ACHN (cell line): ENCODE measurements around the gene ZNF292.

Experiments
- DNase-seq: peaks from one replicate; pipeline ENCODE4 v3.0.0-alpha.2; 2015
- in situ Hi-C: cut with HindIII; loops from 2 replicates; pipeline ENCODE4 v1.10.0; 2017; ENCODE audit warnings: low sequenced_read_pairs, low pct_ligation_motif_present, low pct_unique_long_range_greater_than_20kb

ZNF292 gene

DNA sequence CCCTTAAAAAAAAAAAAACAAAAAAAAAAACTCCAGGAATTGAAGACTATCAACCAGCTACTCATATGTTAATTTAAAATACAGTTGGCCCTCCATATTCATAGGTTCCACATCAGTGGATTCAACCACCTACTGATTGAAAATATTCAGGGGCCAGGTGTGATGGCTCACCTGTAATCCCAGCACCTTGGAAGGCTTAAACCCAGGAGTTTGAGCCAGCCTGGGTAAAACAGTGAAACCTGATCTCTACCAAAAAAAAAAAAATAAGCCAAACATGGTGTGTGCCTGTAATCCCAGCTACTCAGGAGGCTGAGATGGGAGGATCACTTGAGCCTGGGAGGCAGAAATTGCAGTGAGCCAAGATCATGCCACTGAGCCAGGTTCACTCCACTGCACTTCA is 94.7 kb downstream of the ZNF292 start:
- in situ Hi-C loops: no loop called here
- DNase-seq: no peak

DNA sequence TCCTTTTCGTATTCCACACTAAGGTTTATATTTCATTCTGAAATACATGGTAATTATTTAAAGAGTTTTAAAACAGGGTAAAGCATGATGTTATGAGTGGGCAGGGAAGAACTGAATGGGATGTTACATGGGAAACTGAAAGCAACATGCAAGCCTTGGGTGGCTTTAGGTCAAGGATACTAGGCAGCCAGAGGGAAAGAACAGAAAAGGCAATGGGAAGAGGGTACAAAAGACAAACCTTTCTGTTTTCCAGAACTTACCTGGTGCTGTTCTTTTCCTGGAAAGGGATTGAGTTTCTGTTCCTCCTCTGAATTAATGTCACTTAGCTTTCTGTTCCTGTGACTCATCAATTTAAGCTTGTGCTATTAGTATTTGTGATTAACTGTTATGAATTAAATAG is 95.9 kb downstream of the ZNF292 start:
- in situ Hi-C loops: no loop called here
- DNase-seq: no peak

DNA sequence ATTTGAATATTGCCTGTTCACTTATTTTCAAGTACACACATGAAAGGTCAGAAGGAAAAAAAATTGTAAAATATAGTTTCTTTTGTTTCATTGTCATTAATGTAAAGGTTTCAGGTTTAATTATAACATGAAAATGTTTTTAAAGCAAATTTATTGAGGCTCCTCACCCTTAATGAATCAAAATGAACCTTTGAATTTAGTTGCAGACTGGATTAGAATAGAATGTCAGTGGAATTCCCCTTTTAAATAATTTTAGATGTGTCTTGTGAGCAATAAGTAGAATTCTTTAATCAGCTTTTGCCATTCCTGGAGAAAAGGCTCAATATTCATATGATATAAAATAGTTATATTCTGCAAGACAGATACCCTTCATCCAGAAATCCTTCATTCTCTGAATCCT is 96.4 kb downstream of the ZNF292 start:
- in situ Hi-C loops: no loop called here
- no peak for DNase-seq

DNA sequence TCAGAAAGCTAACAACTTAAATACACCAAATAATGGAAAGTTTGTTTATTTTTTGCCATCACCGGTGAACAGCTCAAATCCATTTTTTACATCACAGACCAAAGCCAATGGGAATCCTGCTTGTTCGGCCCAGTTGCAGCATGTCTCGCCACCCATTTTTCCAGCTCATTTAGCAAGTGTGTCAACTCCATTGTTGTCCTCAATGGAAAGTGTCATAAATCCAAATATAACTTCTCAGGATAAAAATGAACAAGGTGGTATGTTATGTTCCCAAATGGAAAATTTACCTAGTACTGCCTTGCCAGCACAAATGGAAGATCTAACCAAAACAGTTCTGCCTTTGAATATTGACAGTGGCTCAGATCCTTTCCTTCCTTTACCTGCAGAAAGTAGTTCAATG is 101.7 kb downstream of the ZNF292 start:
- in situ Hi-C loops: no loop called here
- no peak for DNase-seq

DNA sequence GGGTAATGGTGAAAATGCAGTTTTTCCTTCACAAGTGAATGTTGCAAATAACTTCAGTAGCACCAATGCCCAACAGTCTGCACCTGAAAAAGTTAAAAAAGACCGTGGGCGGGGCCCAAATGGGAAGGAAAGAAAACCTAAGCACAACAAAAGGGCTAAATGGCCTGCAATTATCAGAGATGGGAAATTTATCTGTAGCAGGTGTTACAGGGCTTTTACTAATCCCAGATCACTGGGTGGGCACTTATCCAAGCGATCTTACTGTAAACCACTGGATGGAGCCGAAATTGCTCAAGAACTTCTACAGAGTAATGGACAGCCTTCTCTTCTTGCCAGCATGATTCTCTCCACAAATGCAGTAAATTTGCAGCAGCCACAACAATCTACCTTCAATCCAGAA is 102.2 kb downstream of the ZNF292 start:
- no peak for DNase-seq
- in situ Hi-C loops: no loop called here

DNA sequence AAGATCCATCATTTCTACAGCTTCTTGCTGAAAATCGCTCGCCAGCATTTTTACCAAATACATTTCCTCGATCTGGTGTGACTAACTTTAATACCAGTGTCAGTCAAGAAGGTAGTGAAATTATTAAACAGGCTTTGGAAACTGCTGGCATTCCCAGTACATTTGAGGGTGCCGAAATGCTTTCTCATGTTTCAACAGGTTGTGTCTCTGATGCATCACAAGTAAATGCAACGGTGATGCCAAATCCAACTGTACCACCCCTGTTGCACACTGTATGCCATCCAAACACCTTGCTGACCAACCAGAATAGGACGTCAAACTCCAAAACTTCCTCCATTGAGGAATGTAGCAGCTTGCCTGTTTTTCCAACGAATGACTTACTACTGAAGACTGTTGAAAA is 102.6 kb downstream of the ZNF292 start:
- no peak for DNase-seq
- in situ Hi-C loops: no loop called here

DNA sequence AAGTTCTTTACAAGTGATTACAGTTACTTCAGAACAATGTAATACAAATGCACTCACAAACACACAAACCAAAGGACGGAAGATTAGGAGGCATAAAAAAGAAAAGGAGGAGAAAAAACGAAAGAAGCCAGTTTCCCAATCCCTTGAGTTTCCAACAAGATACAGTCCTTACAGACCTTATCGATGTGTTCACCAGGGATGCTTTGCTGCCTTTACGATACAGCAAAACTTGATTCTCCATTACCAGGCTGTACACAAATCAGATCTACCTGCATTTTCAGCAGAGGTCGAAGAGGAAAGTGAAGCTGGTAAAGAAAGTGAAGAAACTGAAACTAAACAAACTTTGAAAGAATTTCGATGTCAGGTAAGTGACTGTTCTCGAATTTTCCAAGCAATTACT is 104.4 kb downstream of the ZNF292 start:
- no peak for DNase-seq
- in situ Hi-C loops: no loop called here

DNA sequence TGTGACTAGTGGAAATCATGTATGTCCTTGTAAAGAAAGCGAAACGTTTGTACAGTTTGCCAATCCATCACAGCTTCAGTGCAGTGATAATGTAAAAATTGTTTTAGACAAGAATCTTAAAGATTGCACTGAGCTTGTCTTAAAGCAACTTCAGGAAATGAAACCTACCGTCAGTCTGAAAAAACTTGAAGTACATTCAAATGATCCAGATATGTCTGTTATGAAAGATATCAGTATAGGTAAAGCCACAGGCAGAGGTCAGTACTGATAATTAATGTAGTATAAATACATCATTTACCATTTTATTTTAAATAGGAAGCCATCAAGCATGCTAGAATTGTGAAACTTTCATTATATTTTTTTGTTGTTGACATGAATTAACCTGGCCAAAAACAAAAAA is 106.2 kb downstream of the ZNF292 start:
- DNase-seq: no peak
- in situ Hi-C loops: no loop called here

DNA sequence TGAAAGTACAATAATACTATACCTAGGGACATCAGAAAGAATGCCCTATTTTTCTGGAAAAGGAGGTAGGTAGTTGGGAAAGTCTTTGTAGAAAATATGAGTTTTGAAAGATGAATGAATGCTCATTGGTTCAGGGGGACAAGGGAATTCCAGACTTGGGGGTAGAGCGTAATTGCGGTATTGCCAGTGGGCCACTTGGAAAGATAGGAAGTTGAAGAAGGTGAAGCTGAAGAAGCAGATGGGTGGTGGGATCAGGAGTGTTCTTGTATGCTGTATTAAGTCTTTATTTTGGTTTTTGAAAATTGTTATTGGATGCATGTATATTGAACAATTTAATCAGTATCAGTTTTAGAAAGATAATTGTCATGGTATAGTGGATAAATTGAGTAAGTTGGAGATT is 109.1 kb downstream of the ZNF292 start:
- in situ Hi-C loops: no loop called here
- DNase-seq: no peak

DNA sequence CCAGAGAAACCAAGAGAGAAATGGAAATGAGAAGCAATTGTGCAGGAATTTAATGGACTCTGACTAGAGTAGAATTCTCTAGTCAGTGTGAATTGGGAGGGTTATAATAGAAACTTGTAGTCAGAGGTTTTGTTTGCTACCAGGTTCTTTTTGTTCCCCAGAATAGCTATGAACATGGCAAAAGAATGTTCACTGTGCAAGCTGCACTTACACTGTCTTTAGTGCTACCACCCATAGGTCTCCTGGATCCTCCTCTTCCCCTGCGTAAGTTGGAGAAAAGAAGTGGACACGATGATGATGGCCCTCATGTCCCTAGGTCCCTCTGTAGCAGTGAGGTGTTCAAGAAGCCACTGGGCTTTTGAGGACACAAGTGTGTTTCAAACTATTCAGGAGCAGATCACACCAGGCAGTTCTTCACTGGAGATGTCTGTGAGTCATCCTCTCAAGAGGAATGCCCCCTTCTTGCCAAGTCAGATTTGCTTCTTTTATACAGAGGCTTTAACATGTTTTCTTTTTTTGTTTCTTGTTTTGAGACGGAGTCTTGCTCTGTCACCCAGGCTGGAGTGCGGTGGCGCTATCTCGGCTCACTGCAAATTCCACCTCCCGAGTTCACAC is 119.4 kb downstream of the ZNF292 start:
- in situ Hi-C loops: no loop called here
- DNase-seq: no peak

DNA sequence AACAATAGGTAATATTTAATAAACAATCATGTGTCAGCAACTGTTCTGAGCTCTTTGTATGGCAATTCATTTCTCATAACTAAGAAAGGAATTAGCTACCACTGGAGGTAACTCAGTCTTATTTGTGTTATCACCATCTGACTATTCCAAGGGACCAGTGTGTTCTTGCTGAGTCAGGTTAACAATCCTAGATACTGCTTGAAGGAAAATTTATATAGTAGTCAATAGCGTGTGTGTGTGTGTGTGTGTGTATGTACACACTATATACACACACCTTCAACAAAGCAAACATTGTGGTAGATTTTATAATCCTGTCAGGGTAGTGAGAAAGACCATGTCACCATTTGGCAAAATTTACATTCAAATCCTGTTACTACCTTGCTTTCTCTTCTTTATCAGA is 121.3 kb downstream of the ZNF292 start:
- no peak for DNase-seq
- in situ Hi-C loops: no loop called here

DNA sequence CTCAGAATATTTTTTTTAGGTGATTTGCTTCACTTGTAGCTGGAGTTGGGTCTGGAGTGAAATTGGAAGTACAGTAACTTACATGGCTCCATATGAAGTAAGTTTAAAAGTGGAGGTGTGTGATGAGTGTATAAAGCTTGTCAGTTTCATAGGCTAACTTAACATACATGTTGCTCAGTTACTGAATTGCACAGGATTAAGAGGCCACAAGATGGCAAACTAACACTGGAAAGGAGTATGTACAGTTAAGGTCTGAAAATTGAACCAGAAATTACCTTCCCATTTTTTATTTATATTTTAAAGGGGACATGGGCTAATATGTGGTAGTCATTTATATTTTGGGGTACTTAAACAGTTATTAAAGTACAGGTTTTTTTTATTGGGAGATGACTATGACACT is 121.8 kb downstream of the ZNF292 start:
- peak; percentile 38 for DNase-seq
- in situ Hi-C loops: no loop called here

DNA sequence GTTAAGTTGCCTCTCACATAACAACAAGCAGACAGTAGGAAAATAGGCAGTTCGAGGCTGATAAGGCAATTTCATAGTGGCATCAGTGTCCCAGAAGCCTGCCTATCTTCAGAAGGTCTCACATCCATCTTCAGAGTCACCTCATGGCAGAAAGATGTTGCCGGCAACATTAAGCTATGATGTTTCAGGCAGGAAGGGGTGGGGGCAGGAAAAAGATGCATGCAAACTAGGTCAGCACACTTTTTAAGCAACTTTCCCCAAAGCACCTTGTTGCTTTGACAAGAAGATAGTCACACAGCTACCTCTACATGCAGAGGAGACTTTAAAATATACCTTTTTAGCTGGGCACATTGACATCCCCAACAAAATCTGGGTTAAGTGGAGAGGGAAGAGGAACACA is 123.8 kb downstream of the ZNF292 start:
- in situ Hi-C loops: no loop called here
- no peak for DNase-seq

DNA sequence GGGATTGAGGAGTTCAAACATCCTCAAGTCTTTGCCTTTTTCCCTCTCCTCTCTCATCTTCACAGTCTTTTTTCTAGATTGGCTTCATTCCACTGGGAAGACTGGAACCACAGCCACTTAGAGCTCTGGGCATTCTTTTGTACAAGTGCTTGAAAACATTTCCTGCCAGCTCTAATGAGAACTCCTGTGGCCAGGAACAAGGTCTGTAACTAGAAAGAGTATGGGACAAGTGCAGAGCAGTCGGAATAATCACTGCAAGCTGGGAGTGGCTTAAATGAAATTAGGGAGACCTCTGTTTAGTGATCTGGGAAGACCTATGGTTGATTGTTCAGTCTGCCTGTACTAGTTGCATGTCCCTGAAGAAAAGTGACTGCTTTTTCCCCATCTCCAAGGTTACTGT is 126.1 kb downstream of the ZNF292 start:
- in situ Hi-C loops: no loop called here
- DNase-seq: no peak

DNA sequence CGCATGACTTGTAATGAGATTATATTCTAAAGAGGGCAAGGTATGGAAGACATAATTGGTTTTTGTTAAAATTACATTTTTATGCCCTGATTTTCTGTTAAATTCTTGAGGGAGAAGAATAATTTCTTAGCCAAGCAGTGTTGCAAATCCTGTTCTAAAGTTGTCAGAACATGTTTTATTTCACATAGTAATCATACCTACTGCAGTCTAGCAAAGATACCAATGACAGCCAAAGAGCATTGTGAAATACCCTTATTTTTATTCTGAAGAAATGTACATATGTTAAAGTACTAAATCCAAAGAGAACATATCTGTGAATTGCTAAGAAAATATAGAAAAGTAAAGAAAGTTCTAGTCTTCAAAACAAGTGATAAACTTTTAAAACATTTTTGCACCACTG is 127.4 kb downstream of the ZNF292 start:
- in situ Hi-C loops: no loop called here
- DNase-seq: no peak

DNA sequence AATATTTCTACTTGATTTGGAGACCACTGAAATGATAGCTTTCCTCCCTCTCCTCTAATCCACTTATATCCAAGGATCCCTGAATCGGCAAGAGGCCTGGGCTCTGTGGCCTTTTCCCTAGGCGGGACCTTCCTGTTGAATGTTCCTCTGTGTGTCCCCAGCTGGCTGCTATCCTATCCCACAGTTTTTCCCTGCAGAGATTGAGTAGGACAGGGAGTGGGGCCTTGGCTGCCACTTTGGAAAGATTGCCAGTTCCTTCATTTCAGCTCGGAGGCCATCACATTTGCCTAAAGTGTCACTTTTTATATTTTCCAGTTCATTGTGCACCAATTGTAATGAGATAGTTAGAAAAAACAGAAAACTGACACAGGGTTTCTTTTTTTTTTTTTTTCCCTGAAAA is 128.1 kb downstream of the ZNF292 start:
- in situ Hi-C loops: no loop called here
- no peak for DNase-seq

DNA sequence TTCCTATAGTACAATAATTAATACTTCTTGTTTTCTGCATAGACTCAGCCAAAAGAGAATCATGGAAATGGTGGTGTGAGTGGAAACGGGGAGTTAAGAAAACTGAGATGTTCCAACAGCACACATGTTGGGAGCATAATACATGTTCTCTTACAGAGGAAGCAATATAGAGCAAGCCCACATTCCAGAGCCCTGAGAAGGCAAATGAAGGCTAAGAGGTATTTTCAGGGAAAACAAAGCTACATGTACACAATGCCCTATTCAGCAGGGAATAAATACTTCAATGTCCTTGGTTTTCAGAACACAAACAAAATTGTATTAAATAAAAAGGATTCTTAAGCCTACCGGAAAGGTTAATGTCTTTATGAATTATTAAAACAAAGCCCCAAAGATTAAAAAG is 131.9 kb downstream of the ZNF292 start:
- DNase-seq: no peak
- in situ Hi-C loops: no loop called here

DNA sequence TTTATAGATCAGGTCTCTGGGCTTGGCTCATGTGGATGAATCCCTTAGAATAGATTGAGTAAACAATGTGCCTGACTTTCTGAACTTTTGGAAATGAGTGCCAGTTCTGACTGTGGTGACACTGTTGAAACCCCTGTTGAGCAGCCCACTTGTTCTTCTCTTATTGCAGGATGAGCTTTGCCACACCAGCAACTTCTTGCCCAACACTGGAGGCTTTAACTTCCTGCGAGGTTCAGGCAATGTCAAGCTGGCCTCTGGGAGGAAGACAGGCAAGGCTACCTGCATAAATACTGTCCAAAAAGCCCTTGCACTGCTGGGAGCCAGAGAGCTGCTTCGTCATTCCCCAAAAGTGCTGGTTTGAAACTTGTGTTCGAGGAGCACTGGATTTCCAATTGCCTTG is 134.2 kb downstream of the ZNF292 start:
- in situ Hi-C loops: no loop called here
- DNase-seq: no peak

DNA sequence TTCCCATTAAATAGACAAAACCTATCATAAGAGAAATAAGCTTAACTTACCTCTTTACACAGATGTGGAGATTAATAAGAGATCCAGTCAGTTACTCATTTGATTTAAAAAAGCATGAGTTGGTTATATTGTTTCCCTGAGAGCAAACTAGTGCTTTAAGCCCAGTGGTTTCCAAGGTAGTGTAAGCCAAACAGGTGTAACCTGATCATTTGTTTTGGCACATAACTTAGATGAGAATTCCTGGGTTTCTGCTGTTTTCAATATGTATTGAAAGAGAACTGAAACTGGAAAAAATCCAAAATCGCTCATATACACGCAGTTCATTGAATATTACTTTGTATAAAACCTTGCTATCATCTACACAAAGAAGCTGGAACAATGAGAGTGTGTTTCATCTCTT is 136.5 kb downstream of the ZNF292 start:
- DNase-seq: no peak
- in situ Hi-C loops: no loop called here

DNA sequence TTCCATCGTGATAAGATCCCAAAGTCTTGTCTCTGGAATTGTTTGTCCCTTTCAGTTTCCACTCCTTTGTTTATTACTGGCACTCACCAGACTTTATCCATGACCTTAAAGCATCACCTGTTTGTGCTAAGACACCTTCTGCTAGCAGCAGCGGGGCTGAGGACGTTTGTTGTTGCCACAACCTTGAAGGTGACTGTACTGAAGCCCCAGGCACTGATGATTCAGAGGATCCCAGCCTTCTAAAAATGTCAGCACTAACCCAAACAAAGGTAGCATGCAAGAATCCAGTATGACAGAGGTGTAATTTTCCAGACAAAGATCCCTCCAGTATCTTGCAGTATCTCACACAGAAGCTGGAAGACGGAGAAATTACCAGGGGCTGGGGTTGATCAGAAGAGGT is 138.2 kb downstream of the ZNF292 start:
- no peak for DNase-seq
- in situ Hi-C loops: no loop called here

DNA sequence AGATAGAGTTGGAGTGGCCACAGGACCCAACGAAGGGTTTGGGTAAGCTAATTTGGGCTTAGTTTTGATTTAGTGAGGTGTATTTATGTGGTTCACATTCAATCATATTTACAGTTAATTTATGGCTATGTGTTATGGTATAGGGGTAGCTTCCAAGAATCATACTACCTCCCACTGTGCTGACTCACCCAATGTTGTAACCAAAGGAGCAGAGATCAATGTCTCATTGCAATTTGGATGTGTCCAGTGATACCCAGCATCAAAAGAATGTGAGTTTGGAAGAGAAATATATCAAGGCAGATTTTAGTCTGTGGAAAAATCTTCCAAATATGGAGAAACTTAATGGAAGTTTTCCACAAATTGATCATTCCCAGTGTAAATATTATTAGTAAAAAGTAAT is 141.8 kb downstream of the ZNF292 start:
- in situ Hi-C loops: no loop called here
- DNase-seq: no peak
